CD4-positive, alpha-beta T cell treated with Interleukin-1 beta for 1 hour (primary cell): Measurements from ENCODE around the gene RAB11B.
"Not testable (repeated sequence)": the region's sequence is repeated elsewhere in the genome, so short reads cannot be mapped to it uniquely, and the experiment has no call there.

Experiments
- DNase-seq, 2 donors: peaks; one replicate each; pipeline ENCODE4 v3.0.0-alpha.2; 2020 to 2022

Gene RAB11B

GRCh38 chr19:8441725-8442544 is 51.8 kb downstream of the RAB11B start:
- no peak for DNase-seq

- DNase-seq, result not testable (repeated sequence)
Measured at GRCh38 chr19:8444140-8444676, 54.0 kb downstream of the RAB11B start.

- DNase-seq, result peak; percentile 100
Measured at GRCh38 chr19:8444677-8445487, 54.7 kb downstream of the RAB11B start, which contains the start of gene HNRNPM. Gene HNRNPM (plus strand): TSS chr19:8444975. CDS start chr19:8444999, 24 bp downstream.

GRCh38 chr19:8445488-8446001 is 55.4 kb downstream of the RAB11B start:
- peak; percentile 27 to 41 for DNase-seq

GRCh38 chr19:8446061-8446709 is 56.0 kb downstream of the RAB11B start:
- no peak for DNase-seq

GRCh38 chr19:8449830-8450229 is 59.7 kb downstream of the RAB11B start:
- no peak for DNase-seq

GRCh38 chr19:8451377-8451776 is 61.2 kb downstream of the RAB11B start:
- DNase-seq, result no peak

GRCh38 chr19:8451885-8452284 is 61.7 kb downstream of the RAB11B start:
- DNase-seq, result no peak

GRCh38 chr19:8452446-8453123 is 62.4 kb downstream of the RAB11B start:
- DNase-seq, result no peak

GRCh38 chr19:8453616-8454015 is 63.5 kb downstream of the RAB11B start:
- DNase-seq, result no peak
